G401 (cell line): ENCODE measurements around the gene BAIAP2. TPM values are rescaled to one million over a fixed set of nuclear protein-coding genes. Genes with fewer than 3 reads are reported as not detected.

Source experiments
- DNase-seq: peaks from one replicate; pipeline ENCODE4 v3.0.0-alpha.2; 2015; ENCODE audit warnings: low spot score
- in situ Hi-C: cut with HindIII; loops from 2 replicates; pipeline ENCODE4 v1.10.0; 2016; ENCODE audit warnings: low sequenced_read_pairs, mixed read lengths
- total RNA-seq: library from RNA; depleted of rRNA; stranded (reverse); fragments of >200 nt; shearing (Covaris generic); gene quantifications from 2 replicates; pipeline ENCODE4 v1.2.3, GENCODE V29; 2014

BAIAP2 gene
- total RNA-seq, 1 experiment from 2014 or later: 21.1 TPM

DNA sequence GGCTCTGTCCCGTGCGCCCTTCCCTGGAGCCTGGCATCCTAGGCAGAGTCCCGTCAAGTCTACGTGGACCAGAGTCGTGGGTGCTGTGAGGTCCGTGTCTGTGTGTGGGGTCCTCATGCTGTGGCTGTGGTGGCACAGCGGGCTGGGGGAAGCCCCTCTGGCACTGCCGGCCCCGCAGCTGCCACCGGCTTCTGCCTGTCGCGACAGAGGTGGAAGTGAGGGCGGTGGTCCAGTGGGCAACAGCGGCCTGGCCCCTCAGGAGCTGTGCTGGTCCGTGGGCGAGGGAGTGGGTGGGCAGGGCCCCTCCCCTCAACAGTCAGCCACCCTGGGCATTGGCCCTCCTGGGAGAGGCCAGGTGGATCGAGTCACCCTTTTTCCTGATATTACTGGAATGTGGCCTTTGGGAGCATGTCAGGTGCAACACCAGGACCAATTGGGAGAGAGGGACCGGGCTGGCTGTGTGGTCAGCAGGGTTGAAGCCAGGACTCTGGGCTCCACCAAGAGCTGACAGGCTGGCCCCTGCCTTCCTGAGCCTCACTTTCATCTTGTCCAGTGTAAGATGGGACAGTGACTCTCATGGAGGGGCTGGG, 11.9 kb downstream of the BAIAP2 start:
- no peak for DNase-seq
- in situ Hi-C loops: no loop called here

DNA sequence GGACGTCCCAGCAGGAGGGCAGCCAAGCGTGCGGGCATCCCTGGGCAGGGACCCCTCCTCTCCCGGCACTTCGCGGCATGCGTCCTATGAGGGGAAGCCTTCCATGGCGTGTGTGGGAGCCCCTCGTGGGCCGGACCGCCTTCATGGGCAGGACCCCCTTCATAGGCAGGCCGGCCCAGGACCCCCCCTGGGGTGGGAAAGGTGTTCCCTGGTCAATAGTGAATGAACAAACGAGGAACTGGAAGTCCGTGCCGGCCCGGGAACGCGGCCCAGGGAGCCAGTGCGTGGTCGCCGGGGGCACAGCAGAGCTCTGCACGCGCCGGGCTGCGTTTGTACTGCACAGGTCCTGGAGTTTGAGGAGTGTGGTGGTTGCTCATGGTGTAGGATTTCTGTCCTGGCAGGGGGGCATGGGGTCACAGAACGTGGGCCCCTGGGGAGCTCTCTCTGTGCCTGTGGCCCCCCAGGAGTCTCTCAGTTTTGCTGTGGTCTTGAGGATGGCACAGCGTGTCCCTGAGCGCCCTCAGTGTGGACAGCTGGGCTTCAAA, 13.9 kb downstream of the BAIAP2 start:
- in situ Hi-C loops: no loop called here

DNA sequence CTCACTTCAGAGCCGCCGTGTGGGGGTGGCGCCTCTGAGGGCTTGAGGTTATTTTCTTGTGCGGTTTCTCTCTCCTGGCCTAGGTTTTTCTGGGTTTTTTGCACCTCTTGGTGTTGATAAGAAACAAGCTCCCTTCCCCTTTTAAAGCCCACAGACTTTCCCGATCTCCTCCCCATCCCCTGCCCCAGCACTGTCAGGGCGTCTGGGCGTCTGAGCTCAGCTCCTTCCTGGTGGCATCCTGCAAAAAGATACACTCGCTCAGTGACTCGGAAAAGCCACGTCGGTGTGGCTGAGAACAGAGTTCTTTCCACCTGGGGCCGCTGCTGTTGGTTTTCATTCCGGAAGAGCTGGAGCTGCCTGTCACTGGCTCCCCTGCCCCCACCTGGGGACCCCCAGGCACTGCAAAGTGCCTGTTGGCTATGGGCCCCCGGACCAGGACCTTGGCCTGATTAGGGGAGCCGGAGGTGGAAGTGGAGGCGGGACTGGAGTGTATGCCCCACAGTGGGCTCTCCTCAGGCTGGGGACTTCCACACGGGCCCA, 14.5 kb downstream of the BAIAP2 start:
- in situ Hi-C loops: no loop called here
- DNase-seq: no peak

More for the DNA sequence above, 13.9 kb downstream of the BAIAP2 start:
- DNase-seq: no peak

DNA sequence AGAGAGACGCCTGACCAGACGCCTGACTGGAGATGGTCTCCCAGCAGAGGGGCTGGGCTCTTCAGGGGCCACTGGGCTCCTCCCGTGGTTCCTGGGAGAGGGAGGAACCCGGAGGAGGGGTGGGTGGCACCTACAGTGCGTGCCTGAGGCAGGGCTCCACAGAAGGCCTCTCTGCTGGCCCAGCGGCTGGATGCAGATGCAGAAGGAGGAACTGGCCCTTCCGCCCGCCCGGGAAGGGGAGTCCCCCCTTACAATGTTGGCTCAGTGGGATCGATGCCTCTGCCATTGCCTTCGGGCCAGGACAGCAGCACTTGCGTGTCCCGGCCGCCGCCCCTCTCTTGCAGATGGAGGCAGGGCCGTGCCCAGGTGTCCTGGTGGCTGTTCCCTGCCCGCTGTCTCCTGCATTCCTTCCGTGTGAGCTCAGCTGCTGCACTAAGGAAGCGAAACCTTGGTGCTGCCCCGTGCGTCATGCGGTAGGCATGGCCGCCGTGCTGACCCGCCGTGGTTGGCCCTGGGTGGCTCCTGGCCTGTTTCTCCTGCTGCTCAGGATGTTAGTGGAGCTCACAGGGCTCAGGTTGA, 15.1 kb downstream of the BAIAP2 start:
- in situ Hi-C loops: no loop called here
- no peak for DNase-seq

DNA sequence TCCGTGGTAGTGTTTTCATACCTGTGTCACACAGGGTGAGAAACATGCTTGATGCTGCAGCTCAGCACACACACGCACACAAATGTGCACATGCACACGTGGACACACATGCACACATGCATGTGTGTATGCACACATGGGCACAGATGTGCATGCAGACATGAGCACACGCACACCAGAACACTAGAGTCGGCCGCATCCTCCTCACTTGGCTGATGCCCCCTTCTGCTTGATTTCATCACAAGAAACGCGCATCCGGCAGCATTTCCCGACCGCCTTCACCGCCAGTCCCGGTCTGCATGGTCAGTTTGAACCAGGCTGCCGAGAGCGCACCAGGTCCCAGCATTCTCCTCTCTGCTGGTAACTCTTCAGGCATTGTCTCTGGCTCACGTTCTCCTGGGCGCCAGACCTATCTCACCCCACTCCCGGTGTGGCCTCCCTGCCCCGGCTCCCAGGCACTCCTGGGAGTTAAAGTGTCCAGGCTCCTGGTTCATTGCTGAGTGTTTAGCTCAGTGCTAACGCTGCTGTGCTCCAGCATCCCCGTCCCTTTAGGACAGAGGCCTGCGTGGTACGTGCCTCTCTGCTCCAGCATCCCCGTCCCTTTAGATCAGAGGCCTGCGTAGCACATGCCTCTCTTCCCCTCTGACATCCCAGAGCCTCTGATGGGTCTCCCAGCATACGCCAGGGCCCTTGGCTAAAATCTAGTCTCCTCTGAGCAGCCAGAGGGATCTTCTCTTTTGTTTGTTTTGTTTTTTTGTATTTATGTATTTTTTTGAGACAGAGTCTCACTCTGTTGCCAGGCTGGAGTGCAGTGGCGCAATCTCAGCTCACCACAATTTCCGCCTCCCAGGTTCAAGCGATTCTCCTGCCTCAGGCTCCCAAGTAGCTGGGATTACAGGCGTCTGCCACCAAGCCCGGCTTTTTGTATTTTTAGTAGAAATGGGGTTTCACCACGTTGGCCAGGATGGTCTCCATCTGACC, 16.0 kb downstream of the BAIAP2 start:
- DNase-seq: no peak
- in situ Hi-C loops: no loop called here

GRCh38 chr17:81052199-81052997, 17.4 kb downstream of the BAIAP2 start:
- in situ Hi-C loops: no loop called here
- no peak for DNase-seq

- no peak for DNase-seq
Measured at GRCh38 chr17:81053041-81053970, 18.4 kb downstream of the BAIAP2 start.

DNA sequence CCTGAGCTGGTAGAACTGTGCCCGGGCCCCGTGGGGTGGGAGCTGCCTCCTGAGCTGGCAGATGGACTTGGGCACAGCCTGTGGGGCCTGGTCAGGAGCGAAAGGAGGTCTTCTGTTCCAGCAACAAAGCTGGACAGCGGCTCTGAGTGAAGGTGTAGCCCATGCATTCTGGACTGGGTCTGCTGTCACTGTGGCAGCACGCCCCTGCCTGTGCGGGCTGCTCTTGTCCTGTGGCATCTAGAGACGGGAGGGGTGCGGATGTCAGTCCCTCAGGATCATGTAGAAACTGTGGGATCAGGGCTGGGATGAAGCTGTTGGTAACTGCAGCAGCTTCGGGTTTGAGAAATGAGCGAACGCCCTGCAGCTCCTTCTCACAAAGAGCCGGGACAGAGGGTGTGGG, 19.4 kb downstream of the BAIAP2 start:
- in situ Hi-C loops: no loop called here
- no peak for DNase-seq

More at GRCh38 chr17:81053041-81053970, 18.4 kb downstream of the BAIAP2 start:
- in situ Hi-C loops: no loop called here

DNA sequence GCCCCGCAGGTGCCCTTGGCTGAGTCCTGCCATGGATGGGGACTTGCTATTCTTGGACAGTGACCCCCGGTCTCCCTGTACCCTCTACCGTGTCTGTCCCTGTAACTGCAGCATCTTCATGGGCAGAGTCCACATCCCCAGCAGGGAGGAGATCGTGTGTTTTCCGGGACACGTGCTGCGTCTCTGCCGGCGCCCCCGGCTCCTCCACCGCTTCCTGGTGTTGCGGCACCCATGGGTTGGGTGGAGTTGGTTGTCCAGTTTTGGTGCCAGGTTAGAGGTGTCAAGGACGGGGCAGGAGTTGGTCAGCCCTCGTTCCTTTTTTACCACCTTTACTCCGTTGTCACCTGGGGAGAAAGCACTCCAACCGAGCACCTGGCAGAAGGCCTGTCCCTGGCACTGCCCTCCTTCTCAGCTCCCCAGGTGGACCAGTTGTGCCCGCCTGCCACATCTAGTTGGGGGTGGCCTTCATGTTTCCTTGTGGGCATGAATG, 20.0 kb downstream of the BAIAP2 start:
- in situ Hi-C loops: no loop called here
- no peak for DNase-seq

GRCh38 chr17:81056312-81056711, 21.4 kb downstream of the BAIAP2 start:
- in situ Hi-C loops: no loop called here
- no peak for DNase-seq

- DNase-seq: peak; percentile 52
- in situ Hi-C loops: no loop called here
Measured at GRCh38 chr17:81057079-81057730, 22.3 kb downstream of the BAIAP2 start.

- in situ Hi-C loops: no loop called here
Measured at GRCh38 chr17:81057777-81058176, 22.8 kb downstream of the BAIAP2 start.

DNA sequence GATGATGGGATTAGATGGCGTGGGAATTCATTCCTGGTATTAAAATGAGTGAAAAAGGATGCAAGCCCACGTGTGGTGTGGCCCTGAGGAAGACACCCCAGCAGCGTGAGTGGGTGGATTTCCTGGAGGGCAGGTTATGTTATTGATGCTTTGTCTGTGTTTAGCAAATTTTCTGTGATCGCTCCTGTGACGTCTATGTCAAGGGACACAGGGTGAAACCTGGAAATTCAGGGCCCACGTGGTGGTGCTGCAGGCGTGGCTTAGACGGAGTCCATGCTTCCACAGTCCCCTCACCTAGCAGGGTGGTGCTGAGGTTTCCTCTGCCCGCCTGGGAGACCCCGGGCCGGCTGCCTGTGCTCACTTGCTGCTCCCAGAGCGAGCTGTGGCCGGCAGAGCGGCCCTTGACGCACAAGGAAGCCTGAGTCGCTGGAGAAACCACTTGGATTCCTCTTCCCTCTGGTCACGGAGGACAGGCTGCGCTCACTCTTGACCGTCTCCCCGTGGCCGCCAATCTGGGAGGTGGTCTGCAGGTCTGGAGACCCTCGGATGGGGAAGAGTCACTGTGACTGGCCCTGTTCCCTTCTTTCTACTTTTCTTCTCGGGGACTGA, 23.4 kb downstream of the BAIAP2 start:
- in situ Hi-C loops: no loop called here
- no peak for DNase-seq

More at GRCh38 chr17:81057777-81058176, 22.8 kb downstream of the BAIAP2 start:
- no peak for DNase-seq

GRCh38 chr17:81059026-81059425, 24.1 kb downstream of the BAIAP2 start:
- in situ Hi-C loops: no loop called here
- no peak for DNase-seq

DNA sequence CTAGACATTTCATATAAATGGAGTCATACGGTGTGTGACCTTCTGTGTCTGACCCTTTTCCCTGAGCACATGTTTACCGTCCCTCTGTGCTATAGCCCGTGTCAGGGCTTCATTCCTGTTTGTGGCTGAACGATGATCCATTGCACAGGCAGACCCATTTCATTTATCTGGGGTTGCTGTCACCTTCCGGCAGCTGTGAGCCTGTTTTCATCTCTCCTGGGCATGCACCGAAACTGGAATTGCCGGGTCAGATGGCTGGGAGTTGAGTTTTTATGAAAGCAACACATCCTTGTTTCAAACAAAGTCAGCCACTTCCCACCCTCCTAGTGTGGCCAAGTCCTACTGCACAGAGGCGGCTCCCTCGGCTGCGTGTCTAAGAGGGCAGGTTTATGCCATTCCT, 25.5 kb downstream of the BAIAP2 start:
- DNase-seq: no peak
- in situ Hi-C loops: no loop called here

DNA sequence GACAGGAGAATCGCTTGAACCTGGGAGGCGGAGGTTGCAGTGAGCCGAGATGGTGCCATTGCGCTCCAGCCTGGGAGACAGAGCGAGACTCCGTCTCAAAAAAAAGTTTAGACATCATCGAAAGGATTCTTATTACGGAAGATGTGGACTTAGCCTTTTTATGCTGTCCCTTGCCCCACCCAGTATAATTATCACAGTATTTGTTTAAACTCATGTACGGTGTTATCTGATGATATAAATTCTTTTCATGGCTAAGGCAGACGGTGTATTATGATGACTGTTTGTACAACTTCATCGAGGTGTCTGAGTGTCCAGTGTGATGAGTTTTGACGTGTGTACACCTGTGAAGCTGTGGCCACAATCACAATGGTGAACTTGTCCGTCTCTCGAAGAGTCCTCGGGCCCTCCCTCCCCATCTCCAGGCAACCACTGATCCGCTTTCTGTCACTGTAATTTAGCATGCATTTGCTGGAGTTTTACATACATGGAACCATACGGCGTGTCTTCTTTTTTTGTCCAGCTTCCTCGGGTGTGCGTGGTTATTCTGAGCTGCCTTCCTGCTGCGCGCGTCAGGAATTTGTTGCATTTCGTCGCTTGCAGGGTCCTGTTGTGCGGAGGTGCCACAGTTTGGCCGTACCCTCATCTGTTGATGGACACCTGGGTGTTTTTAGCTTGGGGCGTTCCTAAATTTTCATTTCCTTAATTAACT, 26.2 kb downstream of the BAIAP2 start:
- in situ Hi-C loops: no loop called here

More for the DNA sequence above, 26.2 kb downstream of the BAIAP2 start:
- DNase-seq: no peak
